Esophagus muscularis mucosa (tissue), 4 donors: ENCODE measurements around the gene PRSS1. TPM values are rescaled to one million over a fixed set of nuclear protein-coding genes. Genes with fewer than 3 reads are reported as not detected.
"Not testable (repeated sequence)": the region's sequence is repeated elsewhere in the genome, so short reads cannot be mapped to it uniquely, and the experiment has no call there.

ENCODE experiments used
- DNase-seq: peaks from one replicate; pipeline ENCODE4 v3.0.0-alpha.2; 2017; ENCODE audit errors: extremely low spot score
- H3K27ac ChIP-seq, 4 donors: fragments of 200-600 bp; sonication (generic); replicated peaks in 1 of 4; 1 replicate in 3 of 4; 2 replicates in 1 of 4; pipeline ENCODE4 v1.5.1; 2016 to 2019; ENCODE audit warnings: mild to moderate bottlenecking in 1 of 4
- H3K27me3 ChIP-seq, 4 donors: fragments of 200-600 bp; sonication (generic); one replicate each; pipeline versions ENCODE4 v1.5.1 to v1.6.0; 2016 to 2019
- H3K36me3 ChIP-seq, 4 donors: fragments of 200-600 bp; sonication (generic); one replicate each; pipeline ENCODE4 v1.5.1; 2016 to 2019
- H3K4me1 ChIP-seq, 4 donors: fragments of 200-600 bp; sonication (generic); one replicate each; pipeline ENCODE4 v1.5.1; 2016 to 2019
- H3K4me3 ChIP-seq, 4 donors: fragments of 200-600 bp; sonication (generic); 1 replicate in 2 of 4; 2 replicates in 2 of 4; pipeline ENCODE4 v1.5.1; 2016 to 2019; ENCODE audit warnings: mild to moderate bottlenecking in 4 of 4, moderate library complexity in 1 of 4
- H3K9me3 ChIP-seq, 4 donors: fragments of 200-600 bp; sonication (generic); 1 replicate in 3 of 4; 2 replicates in 1 of 4; pipeline ENCODE4 v1.5.1; 2016 to 2019
- CTCF ChIP-seq, 3 experiments: fragments of 200-600 bp in 2 of 3; fragments of 450-650 bp in 1 of 3; sonication (generic) in 2 of 3; IDR thresholded peaks; one replicate each; pipeline ENCODE4 v1.5.1; 2017 to 2019; ENCODE audit warnings: antibody characterized with exemption in 3 of 3, mild to moderate bottlenecking in 2 of 3, moderate library complexity in 1 of 3
- EP300 ChIP-seq: sonication (generic); formaldehyde crosslinking; IDR thresholded peaks from one replicate; pipeline ENCODE4 v1.6.1; 2017; ENCODE audit warnings: antibody characterized with exemption
- POLR2A ChIP-seq: fragments of 450-650 bp; IDR thresholded peaks from one replicate; pipeline ENCODE4 v1.6.1; 2017; ENCODE audit warnings: antibody characterized with exemption, moderate library complexity, mild to moderate bottlenecking, low read depth
- POLR2AphosphoS5 ChIP-seq, 2 donors: sonication (generic); formaldehyde crosslinking; IDR thresholded peaks; one replicate each; pipeline ENCODE4 v1.6.1; 2017; ENCODE audit warnings: antibody characterized with exemption in 2 of 2
- WGBS: methylation state at CpG from one replicate; pipeline ENCODE4 v1.1.5; 2018; 5-methylcytosine and 5-hydroxymethylcytosine counted together
- intact Hi-C: fragments of 100-400 bp; cut with DNase I; formaldehyde crosslinking; loops from one replicate; pipeline ENCODE4 v1.15.1; 2023
- total RNA-seq, 4 donors: library from RNA; depleted of rRNA; stranded (reverse); fragments of >200 nt; gene quantifications; one replicate each; pipeline versions ENCODE4 v1.1.0 to v1.2.1, GENCODE V29; 2016

The PRSS1 gene
- total RNA-seq, 4 donors from 2014 or later, result not detected

GRCh38 chr7:142760071-142760642 is 10.9 kb downstream of the PRSS1 start:
- Histone ChIP-seq H3K4me3 (no peak overlapping the region), H3K4me1 (no peaks in the 10 kb centered on the region), H3K27me3 (no peaks in the 10 kb centered on the region), H3K9me3 (no peaks in the 10 kb centered on the region), H3K27ac (no peak overlapping the region), H3K36me3 (no peaks in the 10 kb centered on the region)
- WGBS, result 72% methylated on average over 5 of the region's 5 CpGs
- TF ChIP-seq EP300 (no peak), POLR2A (no peak), CTCF (IDR thresholded peaks at IDR 0.05) (no peak), POLR2AphosphoS5 (IDR thresholded peaks at IDR 0.05) (no peak)
- intact Hi-C loops, result no loop called here
- DNase-seq, result no peak

DNA sequence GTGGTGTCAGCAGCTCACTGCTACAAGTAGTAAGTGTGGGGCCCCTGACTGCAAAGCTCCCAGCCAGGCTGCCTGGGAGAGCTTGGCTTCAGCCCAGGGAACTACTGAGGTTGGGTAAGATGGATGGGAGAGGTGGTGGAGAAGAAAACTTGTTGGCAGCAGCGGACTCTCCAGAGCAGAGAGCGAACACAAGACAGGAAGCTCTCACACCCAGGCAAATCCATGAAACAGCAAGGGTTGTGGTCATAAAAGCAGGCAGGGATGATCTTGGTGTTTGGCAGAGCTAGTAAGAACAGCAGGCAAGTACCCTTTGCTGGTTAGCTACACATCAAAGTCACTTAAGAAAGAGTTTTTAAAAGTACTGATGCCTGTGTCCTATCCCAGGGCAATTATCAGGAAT is 12.3 kb downstream of the PRSS1 start:
- H3K4me3 ChIP-seq, DNase-seq, H3K9me3 ChIP-seq, H3K27ac ChIP-seq, intact Hi-C loops, H3K36me3 ChIP-seq, H3K27me3 ChIP-seq, H3K4me1 ChIP-seq: not testable (repeated sequence)
- WGBS, result 28% methylated on average over 2 of the region's 2 CpGs

GRCh38 chr7:142762104-142762503 is 12.8 kb downstream of the PRSS1 start:
- no peaks in the 10 kb centered on the region for H3K4me1 ChIP-seq
- WGBS, result 100% methylated on average over 1 of the region's 1 CpG
- no peaks in the 10 kb centered on the region for H3K9me3 ChIP-seq
- H3K36me3 ChIP-seq, result no peaks in the 10 kb centered on the region
- intact Hi-C loops, result no loop called here
- TF ChIP-seq POLR2A (no peak), EP300 (no peak)
- no peak overlapping the region for H3K4me3 ChIP-seq
- peaks cover 0 to under 1% (median 0%) of the 10 kb centered on the region in 4 donors for H3K27me3 ChIP-seq
- no peak for DNase-seq
- H3K27ac ChIP-seq, result no peak overlapping the region

DNA sequence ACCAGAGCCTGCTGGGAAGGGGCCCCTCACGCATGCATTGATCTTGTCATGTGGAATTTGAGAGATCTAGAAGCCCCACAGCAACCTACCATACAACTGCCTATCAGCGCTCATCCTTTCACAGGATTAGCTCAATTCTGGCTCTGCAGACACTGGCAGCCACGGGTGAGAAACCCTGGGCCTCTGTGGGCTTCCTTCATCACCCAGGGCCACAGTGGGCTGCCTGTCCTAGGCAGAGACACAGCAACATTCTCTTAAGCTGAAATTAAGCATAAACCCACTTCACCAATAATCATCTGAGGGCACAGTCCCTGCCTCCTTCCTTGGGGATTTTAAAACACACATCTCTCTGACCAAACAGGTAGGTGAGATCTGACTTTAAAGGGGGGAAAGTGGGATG is 18.2 kb downstream of the PRSS1 start:
- Histone ChIP-seq H3K4me3 (no peak overlapping the region), H3K4me1 (no peaks in the 10 kb centered on the region), H3K27me3 (peaks cover 0 to 20% (median 0%) of the 10 kb centered on the region in 4 donors), H3K9me3 (no peaks in the 10 kb centered on the region), H3K27ac (no peak overlapping the region), H3K36me3 (no peaks in the 10 kb centered on the region)
- intact Hi-C loops, result no loop called here
- TF ChIP-seq CTCF (IDR thresholded peaks at IDR 0.05) (no peak), EP300 (no peak), POLR2AphosphoS5 (IDR thresholded peaks at IDR 0.05) (no peak), POLR2A (no peak)
- 65% methylated on average over 3 of the region's 3 CpGs for WGBS
- DNase-seq, result no peak

- H3K9me3 ChIP-seq, result no peaks in the 10 kb centered on the region
- H3K27ac ChIP-seq, result no peak overlapping the region
- no peaks in the 10 kb centered on the region for H3K4me1 ChIP-seq
- H3K27me3 ChIP-seq, result peaks cover 0 to 20% (median 0%) of the 10 kb centered on the region in 4 donors
- intact Hi-C loops, result no loop called here
- H3K4me3 ChIP-seq, result no peak overlapping the region
- 71% methylated on average over 1 of the region's 1 CpG for WGBS
- no peak for DNase-seq
- TF ChIP-seq POLR2A (no peak), POLR2AphosphoS5 (IDR thresholded peaks at IDR 0.05) (no peak), CTCF (IDR thresholded peaks at IDR 0.05) (no peak), EP300 (no peak)
- no peaks in the 10 kb centered on the region for H3K36me3 ChIP-seq
Measured at GRCh38 chr7:142767861-142768260, 18.6 kb downstream of the PRSS1 start.

DNA sequence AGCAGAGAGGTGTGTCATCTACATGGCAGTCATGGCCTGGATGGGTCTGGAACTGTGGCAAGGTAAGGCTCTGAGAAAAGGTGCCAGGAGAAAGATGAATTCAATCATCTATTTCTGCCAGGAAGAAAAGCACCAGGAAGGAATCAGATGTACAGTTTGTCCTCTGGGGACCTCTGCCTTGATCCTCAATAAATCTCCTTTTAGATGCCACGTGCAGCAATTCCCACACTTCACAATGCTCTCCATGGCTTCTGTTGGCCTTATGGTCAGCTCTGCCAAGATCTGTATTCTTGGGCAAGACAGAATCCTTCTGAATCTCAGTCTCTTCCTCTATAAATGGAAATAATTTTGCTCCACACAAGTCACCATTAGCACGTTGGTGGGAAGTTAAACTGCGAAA is 19.6 kb downstream of the PRSS1 start:
- H3K36me3 ChIP-seq, intact Hi-C loops, H3K9me3 ChIP-seq, H3K4me3 ChIP-seq, H3K27ac ChIP-seq, DNase-seq, H3K4me1 ChIP-seq: not testable (repeated sequence)
- WGBS, result 70% methylated on average over 3 of the region's 3 CpGs
- peaks cover 0 to 20% (median 0%) of the 10 kb centered on the region in 4 donors for H3K27me3 ChIP-seq
